ELR (cell line): ENCODE data around the gene MAD1L1.

Experiments
- DNase-seq: peaks from one replicate; pipeline ENCODE4 v3.0.0-alpha.2; 2015; ENCODE audit warnings: low read depth

Gene MAD1L1

DNA sequence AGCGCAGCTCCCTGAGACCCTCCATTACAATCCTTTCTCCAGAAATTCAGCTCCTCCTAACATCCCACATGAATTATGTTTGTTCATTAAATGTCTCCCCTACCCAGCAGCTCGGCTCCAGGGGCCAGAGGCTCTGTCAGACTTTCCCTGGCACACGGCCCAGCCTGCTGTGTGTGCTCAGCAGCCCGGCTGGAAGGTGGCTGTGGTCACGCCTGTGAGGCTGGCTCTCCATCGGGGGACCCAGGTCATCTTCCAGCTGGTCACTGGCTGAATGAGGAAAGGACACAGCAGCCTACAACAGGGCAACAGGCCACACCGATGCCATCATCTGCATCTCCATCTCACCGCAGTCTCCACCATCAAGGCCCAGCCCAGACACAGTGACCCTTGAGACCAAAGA is 219.8 kb downstream of the MAD1L1 start:
- DNase-seq, result no peak

DNA sequence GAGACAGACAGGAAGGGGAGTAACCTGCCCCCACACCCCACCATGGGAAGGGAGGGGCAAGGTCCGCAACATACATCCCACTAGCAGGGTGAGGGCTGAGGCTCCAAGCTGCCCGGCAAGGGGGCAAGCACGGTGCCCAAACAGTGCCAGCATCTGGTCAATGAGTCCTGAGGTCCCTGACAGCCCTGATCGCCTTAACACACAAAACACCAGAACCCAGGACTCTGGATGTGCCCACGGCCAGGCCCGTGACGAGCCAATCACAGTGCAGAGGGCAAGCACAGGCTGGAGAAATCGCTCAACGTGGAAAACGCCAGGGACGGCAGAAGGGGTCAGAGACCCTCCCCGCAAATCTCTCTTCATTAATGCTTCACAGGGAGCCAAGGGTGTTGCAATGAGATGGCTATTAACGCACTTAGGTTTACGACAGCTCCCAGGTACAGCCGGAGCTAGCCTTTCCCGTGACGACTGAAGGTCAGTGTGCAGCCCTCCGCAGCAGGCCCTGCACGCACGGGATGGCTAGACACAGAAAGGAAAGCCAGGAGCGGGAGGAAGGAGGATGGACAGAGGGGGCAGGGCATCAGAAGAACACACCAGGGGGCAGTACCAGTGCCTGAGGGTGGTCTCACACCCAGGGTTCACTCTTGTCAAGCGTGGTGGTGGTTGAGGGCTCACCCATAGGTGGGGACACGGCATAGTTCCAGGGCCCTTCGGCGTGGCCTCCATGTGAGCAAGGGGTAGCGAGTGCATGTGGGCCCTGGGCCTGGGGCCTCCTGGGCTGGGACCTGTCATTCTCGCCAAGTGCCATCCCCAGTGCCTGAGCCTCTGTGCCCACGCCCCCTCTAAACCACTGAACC is 220.5 kb downstream of the MAD1L1 start:
- DNase-seq, result no peak

DNA sequence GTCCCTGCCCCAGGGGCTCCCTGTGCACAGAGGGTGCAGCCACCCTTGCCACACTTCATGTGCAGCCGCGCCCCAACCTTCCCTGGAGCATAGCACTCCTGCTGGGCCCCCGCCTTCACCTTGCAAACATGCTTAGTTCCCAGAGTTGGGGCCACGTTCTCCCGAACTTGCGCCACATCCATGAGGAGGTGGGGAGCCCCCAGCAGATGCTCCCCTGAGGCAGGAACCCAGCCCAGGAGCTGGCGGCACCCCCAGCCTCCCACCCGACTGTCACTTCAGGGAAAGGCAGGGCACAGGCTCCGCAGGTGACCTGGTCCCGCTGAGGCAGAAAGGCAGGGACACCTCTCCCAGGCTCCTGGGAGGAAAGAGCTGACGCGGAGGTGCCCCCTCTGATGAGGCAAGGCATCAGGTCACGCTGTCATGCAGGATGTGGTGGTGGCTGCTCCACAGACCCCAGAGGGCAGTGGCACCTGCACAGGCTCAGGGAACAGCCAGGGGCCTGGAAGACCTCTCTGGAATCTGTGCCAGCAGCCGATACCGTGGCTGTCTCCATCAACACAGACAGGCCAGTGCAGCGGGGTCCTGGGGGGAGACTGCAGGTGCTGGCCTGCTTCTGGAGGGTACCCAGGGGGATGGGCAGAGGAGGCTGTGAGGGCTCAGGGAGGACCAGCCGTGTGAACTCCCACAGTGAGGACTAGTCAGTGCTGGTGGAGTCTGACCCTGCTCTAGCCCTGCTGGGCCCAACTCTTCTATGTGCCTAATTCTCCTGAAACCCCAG is 221.3 kb downstream of the MAD1L1 start:
- DNase-seq, result no peak

DNA sequence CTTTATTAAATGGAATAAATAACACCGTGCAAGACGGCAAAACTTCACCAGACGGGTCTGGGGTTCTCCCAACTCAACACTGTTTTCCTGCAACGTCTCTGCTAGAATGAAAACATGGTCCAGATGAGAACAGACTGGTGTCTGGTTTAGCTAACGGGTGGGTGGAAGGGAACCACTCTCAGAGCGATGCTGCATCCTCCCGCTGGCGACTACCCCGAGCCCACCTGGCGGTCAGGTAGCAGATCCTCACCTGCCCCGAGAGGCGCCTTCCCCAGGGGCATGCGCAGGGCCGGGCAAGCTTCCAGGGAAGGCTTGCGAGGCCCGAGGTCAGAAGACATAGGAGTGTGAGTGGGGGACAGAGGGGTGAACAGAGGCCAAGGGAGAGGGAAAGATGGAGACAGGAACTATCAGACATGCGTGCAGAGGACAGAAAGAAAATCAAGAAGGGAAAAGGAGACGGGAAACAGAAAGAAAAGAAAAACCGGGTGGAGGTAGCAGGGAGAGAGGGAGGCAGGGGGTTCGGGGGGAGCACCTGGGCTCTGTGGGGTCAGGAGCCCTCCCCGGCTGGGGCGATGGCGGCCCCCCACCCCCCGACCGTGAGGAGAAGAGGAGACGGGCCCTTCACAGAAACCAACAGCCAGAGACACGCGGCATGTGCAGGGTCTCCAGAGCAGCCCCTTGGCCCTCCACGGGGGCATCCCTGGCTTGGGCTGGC is 222.0 kb downstream of the MAD1L1 start:
- DNase-seq, result no peak

DNA sequence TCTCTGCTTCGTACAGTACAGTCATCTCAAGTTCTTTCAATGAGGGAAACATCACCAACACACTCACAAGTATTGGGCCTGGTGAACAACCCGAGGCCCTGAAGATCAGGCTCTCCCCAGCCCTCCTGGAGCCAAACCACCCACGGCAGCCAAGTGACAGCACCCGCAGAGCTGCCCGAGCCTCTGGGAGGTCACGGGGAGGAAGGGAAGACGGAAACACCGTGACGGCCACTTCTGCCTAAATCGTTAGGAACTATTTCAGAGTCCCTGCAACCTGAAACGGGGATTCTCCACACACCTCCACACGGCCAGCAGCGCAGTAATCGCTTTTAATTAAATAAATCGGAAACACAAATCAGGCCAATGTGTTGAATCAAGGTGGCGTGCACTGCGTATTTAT is 222.6 kb downstream of the MAD1L1 start:
- DNase-seq, result no peak

DNA sequence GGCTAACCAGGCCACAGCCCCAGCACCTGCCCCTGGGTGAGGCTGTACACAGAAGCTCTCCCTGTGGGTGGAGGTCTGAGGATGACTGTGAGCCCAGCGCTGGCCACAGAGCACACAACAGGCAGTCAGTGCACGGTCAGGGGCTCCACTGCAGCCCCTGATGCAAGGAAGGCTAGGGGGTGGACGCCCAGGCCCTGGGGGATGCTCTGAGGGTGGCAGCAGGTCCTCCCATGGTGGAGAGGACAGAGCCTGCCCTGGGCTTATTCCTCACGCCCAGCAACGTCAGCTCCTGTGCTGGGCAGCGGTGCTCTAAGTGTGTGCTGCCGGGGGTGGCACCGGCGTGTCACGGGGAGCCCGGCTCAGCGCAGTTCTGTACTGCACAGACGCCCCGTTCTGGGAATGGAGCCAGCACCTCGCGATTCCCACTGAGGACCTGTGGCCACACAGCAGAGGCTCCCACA is 223.2 kb downstream of the MAD1L1 start:
- DNase-seq, result no peak

DNA sequence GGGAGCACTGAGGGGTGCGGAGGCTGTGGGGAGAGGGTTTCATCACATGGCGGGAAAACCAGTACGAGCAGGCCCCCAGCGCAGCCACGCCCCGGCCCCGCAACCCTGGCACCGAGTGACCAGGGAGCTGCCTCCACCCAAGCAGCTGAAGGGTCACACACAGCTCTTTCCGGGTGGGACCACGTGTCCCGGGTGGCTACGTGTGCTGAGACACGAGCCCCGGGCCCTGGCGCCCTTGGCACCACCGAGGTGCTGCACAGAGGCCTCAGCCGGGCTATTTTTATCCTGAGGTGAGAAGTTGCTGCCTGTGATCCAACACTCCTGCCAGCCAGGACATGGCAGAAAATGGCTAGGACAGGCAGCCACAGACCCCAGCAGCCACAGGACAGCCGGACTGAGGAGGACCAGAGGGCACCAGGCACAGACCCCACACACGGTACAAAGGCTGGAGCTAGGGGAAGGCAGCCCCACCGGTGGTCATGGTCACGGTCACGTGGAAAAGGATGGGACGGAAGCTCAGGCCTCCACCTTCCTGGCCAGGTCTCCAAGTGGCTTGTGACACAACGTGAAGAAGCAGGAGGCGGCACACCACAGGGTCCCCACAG is 223.7 kb downstream of the MAD1L1 start:
- DNase-seq, result no peak

DNA sequence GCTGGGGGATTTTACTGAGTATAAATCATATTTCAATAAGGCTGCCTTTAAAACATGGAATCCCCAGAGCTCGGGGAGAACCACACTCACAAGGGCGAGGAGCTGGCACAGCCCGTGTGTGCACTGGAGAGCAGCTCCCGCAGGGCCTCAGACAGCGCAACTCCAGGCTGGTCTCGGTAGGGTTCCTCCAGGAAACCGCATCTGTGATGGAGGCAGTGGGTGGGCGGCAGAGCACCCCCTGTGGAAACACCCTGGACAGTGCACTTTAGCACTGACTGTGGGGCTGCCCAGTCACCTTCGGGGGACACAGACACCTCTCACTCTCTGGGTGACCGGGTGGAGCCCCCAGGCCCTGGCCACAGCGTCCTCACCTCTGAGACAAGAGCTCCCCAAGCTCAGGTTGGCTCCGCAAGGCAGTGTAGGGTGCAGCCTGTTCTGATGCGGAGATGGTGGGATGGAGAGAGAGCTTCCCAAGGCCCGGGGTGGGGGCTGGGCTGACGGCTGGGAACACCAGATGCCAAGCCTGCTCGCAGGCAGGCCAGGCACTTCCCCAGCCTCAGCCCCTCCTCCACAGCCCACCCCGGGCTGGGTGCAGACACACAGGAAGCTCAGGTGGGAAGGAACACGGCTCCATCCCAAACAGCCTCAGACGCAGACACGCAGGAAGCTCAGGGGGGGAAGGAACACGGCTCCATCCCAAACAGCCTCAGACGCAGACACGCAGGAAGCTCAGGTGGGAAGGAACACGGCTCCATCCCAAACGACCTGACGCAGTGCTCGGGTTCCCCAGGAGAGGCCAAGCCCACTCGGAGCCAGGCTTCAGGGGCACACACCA is 224.4 kb downstream of the MAD1L1 start:
- DNase-seq, result no peak

DNA sequence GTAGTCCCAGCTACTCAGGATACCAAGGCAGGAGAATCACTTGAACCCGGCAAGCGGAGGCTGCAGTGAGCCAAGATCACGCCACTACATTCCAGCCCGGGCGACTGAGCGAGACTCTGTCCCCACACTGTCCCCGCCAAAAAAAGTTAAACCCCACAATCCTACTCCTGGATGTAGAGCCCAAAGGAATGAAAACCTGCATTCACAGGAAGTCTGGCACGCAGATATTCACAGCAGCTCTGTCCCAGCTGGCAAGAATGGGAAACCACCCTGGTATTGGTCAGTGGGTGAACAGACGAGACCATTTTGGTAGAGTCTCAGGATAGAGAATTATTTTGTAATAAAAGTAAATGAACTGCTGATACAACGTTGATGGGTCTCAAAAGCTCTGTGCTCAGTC is 225.2 kb downstream of the MAD1L1 start:
- no peak for DNase-seq

DNA sequence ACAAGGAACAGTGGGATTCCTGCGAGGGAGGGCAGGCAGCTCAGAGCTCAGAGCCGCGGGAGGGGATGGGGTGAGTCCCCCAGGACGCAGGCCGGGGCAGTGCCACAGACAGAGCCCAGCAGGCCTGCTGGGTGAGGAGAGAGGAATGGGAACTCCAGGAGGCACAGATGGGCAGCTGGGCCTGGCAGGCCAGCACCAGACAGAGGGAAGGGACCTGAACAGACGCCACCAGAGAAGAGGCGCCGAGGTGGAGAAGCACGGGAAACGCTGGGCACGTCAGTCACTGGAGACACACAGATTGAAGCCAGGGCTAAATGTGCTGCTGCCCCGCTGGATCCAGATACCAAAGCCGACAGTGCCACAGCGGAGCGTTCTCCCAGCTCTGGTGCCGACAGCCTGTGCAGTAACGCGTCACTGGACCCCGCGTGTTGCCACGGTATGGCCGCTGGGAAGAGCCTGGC is 225.8 kb downstream of the MAD1L1 start:
- DNase-seq, result no peak

DNA sequence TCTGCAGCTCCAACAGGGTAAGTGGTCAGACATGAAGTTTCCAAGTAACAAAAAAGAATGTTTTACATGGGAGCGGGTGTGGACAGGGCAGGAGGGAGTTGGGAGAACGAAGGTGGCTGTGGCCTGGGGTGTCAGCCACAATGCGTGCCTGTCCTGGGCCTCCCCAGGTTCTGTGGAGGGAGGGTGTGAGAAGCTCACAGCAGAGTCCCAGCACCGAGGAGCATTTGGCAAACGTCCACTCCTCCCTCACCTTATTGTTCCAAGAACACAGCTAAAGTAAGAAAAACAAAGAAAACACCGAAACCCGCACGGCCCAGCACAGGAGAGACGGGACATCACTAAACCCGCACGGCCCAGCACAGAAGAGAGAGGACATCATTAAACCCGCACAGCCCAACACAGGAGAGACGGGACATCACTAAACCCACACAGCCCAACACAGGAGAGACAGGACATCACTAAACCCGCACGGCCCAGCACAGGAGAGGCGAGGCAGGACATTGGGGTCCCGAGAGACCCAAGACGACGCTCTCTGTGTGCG is 226.4 kb downstream of the MAD1L1 start:
- DNase-seq, result no peak

DNA sequence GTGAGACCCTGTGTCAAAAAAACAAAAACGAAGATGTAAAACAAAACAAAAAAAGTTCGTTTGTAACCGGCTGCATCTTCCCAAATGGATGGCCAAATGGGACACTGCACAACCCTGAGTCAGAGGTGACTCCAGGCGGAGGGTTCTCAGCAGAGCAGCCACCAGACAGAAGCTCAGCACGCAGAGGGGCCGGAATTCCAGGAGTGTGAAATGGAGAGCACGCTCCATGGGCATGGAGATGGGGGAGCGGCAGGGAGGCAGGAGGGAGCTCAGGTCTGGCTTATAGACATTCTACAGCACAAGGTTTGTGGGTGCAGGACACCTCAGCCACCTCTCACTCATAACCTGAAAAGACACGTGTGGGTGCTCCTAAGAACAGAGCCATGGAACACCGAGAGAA is 227.0 kb downstream of the MAD1L1 start:
- DNase-seq, result no peak

DNA sequence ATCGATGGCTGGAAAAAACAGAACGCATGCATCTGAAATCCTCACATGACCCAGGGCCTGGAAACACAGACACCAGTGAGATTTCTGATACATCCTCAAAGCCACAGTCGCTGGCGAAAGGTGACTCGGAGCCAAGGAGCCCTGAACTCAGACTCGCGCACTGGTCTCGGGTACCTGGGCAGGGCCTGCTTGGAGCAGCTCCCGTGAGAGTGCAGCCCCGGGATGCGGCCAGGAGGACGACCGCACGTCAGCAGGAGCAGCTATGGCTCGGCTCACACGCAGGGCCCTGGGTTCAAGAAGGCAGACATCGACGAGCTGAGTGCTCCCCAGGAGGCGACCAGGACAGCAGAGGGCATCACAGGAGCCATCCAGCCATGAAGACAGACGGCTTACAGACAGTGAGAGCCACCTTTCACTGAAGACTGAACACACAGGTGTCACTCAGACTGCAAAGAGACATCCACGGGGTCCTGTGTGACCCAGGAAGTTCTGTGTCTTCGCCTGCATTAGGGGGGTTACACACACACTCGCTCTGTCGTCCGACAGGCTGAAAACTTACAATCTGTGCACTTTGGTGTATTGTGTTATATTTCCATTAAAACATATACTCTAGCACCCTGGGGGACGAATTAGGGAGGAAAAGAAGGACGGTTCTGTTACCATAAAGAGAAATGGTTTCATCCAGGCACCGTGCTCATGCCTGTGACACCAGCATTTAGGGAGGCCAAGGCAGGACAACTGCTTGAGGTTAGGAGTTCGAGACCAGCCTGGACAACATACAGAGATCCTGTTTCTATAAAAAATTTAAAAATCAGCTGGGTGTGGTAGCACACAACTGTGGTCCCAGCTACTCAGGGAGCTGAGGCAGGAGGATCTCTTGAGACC is 227.7 kb downstream of the MAD1L1 start:
- DNase-seq, result no peak

DNA sequence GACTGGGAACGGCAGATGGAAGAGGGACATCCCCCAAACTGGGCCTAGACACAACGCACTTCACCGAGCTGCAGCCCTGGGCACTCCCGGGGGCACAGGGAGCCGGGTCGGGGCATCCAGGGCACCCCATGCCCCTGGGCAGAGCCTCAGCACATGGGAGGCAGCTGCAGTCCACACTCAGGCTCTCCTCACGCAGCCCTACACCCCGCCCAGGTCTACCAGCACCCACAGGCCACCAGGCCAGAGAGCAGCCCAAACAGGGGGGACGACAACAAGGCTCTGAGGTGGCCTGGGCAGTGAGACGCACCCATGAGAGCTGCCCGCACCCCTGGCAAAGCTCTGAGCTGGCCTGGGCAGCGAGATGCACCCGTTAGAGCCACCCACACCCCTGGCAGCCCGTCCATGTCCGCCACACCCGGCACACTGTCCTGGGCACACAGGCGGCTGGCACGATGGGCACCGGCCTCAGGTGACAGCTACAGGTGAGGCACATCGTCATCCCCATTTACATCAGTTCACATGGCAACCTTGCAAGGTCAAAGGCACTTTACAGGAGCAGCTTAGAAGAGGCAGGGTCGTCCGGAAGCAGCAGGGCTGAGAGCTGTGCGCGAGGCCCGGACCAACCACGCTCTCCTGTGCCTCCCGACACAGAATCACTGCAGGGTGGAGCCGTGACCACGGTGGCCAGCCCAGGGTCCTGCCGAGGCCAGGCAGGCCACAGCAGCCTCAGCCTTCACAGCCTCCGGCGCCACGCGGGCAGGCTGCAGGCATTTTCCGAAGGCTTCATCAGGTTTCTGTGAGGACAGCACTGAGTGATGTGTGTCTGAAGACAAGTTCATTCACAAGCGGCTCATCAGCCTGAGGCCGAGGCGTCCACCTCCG is 228.6 kb downstream of the MAD1L1 start:
- DNase-seq, result no peak

DNA sequence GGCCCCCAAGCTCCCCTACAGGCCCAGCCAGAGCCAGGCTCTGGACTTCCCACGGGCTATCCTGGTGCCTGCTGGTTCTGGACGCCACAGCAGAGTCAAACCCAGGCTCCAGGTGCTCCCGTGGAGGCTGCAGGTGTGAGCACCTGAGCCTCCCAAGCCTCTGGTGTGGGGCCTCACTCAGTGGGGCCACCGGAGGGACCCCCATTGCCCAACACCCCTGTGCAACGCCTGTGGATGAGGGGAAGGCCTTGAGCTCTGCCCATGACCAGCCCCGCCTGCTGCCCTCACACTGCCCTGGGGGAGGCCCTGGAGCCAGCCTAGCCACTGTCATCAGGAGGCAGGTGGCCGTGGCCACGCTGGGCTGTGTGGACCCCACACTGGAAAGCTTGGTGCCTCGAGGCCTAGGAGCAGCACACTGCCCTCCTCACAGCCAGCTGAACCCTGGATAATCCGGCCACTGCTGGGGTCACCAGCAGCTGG is 229.3 kb downstream of the MAD1L1 start:
- DNase-seq, result no peak

DNA sequence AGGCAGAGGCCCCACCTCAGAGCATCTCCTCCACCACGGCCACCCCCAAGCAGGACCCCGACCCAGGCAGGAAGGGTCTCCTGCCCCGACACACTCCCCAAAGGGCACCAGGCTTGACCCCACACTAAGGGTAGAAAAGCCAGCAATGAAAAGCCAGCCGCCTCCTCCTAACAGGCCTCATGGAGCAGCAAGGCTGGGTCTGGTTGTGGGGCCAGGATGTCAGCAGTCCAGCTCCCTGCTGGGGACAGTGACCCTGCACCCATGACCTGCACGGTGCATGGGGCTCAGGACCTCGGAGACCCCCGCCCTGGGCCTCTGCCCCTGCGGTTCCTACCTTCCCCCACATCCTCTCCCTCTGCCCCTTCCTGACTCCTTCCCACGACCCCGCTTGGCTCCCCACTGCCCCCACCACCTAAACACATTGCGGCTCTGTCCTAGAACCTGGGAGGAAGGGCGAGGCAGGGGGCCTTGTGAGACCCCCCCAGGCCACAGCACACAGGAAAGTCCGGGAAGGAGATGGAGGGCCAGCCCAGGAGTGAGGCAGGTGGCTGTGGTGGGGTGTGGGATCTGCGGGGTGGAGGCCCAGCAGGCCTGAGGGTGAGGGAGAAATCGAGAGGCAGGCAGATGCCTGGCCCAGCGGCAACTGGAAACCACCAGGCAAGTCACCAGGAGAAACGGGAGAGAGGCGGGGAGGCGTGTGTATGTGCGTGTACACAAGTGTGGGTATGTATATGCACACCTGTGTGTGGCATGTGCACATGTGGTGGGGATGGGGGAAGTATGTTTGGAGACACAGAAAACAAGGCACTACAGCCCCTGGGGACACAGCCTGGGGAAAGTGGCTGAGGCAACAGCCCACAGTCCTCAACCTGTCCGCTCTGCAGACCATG is 229.9 kb downstream of the MAD1L1 start:
- DNase-seq, result no peak

DNA sequence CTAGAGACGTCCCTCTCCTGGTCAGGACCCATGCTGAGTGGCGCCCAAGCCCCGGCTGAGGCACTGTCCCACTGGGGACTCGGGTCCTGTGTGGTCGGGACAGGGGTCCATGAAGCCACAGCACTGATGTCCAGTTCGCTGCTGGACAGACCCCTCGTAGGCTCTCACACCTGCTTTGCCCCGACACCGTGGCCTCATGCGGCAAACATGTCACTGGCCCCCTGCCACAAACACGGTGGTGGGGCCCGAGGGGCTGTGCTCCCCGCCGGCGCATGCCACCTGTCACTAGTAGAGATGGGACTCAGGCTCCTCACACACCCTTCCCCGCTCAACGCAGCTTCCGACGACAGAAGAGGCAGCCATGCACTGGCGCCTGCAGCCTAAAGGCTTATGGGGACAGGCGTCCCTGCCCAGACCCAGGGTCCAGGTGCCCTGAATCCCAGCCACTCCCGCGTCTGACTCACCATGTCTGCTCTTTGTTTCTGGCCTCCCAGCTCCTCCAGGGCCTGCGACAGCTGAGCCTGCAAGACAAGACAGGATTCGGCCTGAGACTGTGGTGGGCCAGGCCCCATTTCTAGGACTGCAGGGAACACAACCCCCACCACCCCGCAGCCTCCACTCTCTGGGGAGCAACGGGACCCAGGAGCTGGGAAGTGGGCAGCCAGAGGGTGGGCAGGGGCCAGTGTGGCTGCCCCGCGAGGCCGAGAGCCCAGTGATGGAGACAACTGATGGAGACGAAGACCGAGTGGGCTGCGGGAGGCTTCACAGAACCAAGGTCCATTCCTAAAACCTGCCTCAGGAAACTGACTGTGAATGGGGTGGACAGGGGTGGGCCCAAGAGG is 230.9 kb downstream of the MAD1L1 start:
- no peak for DNase-seq
